Measurements from ENCODE around the gene CLDN7. TPM values are rescaled to one million over a fixed set of nuclear protein-coding genes. Genes with fewer than 3 reads are reported as not detected.

Gene CLDN7
- total RNA-seq, 1 experiment from 2014 or later: 0.34 TPM

- Histone ChIP-seq H3K4me1 (no peaks in the 10 kb centered on the region), H3K4me3 (no peak overlapping the region), H3K36me3 (no peaks in the 10 kb centered on the region), H3K9me3 (replicated peaks) (no peaks in the 10 kb centered on the region), H3K27ac (no peak overlapping the region), H3K27me3 (peaks cover 4% of the 10 kb centered on the region; the same call in 1 of the 2 replicates)
- DNase-seq: no peak
These were observed 17.2 kb upstream of the CLDN7 start for GRCh38 chr17:7279448-7279847.

DNA sequence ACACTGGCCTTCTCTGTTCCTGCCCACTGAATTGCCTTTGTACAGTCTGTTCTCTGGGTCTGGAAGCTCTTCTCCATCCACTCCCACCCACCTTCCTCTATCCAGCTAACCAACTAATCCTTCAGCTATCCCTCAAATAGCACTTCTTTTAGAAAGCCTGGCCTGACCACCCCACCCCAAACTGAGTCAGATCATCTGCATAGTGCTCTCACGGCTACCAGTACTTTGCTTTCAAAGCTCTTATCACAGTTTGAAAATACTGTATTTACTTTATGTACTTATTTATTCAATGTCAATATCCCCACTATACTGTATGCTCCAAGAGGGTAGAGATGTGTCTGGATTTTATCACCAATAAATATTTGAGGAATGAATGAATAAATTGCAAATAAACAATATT, 4.5 kb upstream of the CLDN7 start:
- no peak for DNase-seq

DNA sequence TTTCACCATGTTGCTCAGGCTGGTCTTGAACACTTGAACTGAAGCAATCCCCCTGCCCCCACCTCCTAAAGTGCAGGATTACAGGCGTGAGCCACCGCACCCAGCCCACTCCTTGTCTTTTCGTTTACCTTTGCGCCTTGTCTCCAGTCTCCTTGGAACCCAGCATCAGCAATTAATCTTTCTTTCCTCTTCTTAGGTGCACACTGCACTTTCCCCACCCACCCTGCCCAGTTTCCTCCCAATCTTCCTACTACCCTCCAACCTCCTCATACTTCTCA, 1.5 kb upstream of the CLDN7 start:
- H3K27me3 ChIP-seq: no peaks in the 10 kb centered on the region
- H3K9me3 ChIP-seq (replicated peaks): no peaks in the 10 kb centered on the region
- H3K4me3 ChIP-seq: no peak overlapping the region
- H3K4me1 ChIP-seq: no peaks in the 10 kb centered on the region
- no peak overlapping the region for H3K27ac ChIP-seq
- DNase-seq: no peak
- no peaks in the 10 kb centered on the region; the same call in none of the 2 replicates for H3K36me3 ChIP-seq

More for the DNA sequence above, 4.5 kb upstream of the CLDN7 start:
- Histone ChIP-seq H3K27ac (no peak overlapping the region), H3K9me3 (replicated peaks) (no peaks in the 10 kb centered on the region), H3K36me3 (no peaks in the 10 kb centered on the region), H3K27me3 (no peaks in the 10 kb centered on the region), H3K4me1 (no peaks in the 10 kb centered on the region), H3K4me3 (no peak overlapping the region)

DNA sequence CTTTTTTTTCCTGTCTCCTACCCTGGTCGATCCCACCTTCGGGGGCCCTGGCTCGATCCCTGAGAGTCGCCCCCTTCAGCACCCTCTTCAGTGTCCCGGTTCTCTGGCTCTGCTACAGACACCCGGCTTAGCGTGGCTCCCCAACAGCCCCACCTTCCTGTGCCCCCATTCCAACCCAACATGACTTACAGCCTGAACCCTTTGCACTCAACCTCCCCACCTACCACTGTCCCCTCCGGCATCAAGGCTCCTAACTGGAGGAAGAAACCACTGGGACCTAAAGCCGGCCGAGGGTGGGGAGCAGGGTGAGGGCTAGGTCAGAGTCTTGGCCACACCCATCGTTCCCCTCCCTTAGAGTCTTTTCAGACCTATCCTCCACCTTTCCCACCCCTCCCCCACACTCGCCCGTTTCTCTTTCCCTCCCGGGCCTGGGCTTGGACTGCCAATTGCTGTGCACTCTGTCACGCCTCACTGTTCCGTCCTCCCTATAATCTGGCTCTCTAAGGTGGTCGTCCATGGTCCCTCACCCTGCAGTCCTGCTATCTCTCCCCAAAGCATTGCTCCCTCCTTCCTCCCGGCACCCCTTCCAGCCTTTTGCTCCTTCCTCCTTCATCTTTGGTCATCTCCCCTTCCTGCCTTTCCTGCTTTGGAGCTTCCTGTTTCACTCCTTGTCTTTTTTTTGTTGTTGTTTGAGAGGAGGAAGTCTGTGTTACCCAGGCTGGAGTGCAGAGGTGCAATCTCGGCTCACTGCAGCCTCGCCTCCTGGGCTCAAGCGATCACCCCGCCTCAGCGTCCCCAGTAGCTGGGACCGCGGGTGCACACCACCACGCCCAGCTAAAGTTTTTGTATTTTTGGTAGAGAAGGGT, 890 bp upstream of the CLDN7 start:
- Histone ChIP-seq H3K4me1 (no peaks in the 10 kb centered on the region), H3K27me3 (no peaks in the 10 kb centered on the region), H3K36me3 (peaks cover 4% of the 10 kb centered on the region), H3K4me3 (no peak overlapping the region; the same call in 1 of the 2 replicates), H3K9me3 (replicated peaks) (no peaks in the 10 kb centered on the region), H3K27ac (no peak overlapping the region)
- DNase-seq: no peak

DNA sequence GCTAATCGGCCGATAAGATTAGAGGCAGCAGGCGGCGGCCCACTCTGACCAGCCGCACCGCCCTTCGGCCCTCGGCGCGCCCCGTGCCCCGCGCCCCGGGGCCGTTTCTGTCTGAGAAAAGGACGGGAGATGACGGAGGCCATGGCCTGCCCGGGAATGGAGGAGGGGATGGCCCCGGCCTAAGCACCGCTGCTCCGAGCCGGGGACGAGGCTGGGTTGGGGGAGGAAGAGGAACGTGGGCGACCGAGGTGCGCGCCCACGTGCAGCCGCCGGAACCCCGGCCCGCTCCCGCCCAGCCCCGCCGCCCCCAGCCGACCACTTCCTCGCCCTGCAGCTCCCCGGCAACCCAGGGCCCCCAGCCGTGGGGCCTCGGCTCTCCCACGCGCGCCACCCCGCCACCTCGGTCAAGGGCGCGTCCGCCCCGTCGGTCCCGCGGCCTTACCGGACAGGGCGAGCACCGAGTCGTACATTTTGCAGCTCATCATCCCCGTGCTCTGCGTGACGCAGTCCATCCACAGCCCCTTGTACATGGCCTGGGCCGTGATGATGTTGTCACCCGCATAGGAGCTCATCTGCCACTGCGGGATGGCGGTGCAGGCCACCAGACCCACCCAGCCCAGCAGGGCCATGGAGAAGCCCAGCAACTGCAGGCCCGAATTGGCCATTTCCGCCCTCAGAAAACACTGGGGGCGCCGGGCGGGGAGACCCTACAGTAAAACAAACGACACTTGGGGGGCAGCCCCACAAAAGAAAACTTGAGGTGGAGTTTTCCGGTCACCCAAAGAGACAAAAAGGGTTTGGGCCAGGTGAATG, 693 bp downstream of the CLDN7 start:
- no peak for DNase-seq
- Histone ChIP-seq H3K27me3 (no peaks in the 10 kb centered on the region), H3K4me3 (no peak overlapping the region), H3K9me3 (replicated peaks) (no peaks in the 10 kb centered on the region), H3K27ac (no peak overlapping the region), H3K36me3 (peaks cover 4% of the 10 kb centered on the region), H3K4me1 (no peaks in the 10 kb centered on the region)

- Histone ChIP-seq H3K36me3 (peaks cover 4% of the 10 kb centered on the region), H3K4me3 (no peak overlapping the region), H3K4me1 (no peaks in the 10 kb centered on the region), H3K27ac (no peak overlapping the region), H3K27me3 (no peaks in the 10 kb centered on the region), H3K9me3 (replicated peaks) (no peaks in the 10 kb centered on the region)
- DNase-seq: no peak
These were observed 1.5 kb downstream of the CLDN7 start for GRCh38 chr17:7260651-7261378.

GRCh38 chr17:7260151-7260550, 2.1 kb downstream of the CLDN7 start:
- Histone ChIP-seq H3K4me3 (no peak overlapping the region), H3K36me3 (peaks cover 4% of the 10 kb centered on the region), H3K27me3 (no peaks in the 10 kb centered on the region), H3K27ac (no peak overlapping the region), H3K9me3 (replicated peaks) (no peaks in the 10 kb centered on the region), H3K4me1 (no peaks in the 10 kb centered on the region)
- no peak for DNase-seq

DNA sequence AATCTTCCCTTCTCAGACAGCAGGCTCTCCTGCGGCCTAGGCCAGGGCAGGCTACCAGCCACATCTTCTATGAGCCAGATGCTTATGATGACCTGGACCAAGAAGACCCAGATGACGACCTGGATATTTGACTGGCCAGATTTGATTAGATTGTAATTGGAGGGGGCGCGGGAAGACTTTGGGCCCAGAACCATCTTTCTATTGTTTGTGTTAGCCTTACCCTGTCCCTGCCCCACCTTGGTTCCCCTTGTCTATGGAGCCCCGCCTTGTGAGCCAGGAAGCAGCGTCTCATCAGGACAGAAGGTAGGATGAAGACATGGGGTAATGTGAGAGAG, 2.8 kb downstream of the CLDN7 start:
- H3K36me3 ChIP-seq: peaks cover 4% of the 10 kb centered on the region
- H3K27ac ChIP-seq: no peak overlapping the region
- H3K27me3 ChIP-seq: no peaks in the 10 kb centered on the region

GRCh38 chr17:7258731-7259554, 3.3 kb downstream of the CLDN7 start:
- Histone ChIP-seq H3K27ac (no peak overlapping the region), H3K36me3 (peaks cover 4% of the 10 kb centered on the region)
- no peak for DNase-seq

More for the DNA sequence above, 2.8 kb downstream of the CLDN7 start:
- DNase-seq: no peak
- no peak overlapping the region for H3K4me3 ChIP-seq
- H3K4me1 ChIP-seq: no peaks in the 10 kb centered on the region
- H3K9me3 ChIP-seq (replicated peaks): no peaks in the 10 kb centered on the region

DNA sequence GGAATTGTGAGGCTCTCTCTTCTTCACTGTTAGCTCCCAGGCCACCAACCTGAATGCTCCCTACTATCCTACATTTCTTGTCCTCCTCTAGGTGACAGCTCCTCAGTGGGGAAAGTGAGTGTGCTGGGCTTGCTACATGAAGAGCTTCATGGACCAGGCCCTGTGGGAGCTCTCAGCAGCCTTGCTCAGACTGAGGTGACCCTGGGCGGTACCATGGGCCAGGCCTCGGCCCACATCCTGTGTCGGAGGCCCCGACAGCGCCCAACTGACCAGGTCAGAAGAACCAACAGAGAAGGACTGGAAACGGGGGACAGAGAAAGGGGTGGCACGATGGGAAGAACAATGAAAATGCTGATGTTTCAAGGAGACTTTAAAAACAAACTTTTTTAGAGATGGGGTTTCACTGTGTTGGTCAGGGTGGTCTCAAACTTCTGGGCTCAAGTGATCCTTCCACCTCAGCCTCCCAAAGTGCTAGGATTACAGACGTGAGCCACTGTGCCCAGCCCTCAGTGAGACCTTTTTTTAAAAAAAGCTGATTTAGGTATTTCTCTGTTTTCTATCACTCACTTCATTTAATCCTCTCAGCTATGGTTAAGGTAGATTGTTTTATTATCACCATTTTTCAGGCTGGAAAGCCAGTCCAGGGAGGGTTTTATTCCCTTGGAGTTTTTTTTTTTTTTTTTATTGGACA, 5.4 kb downstream of the CLDN7 start:
- no peaks in the 10 kb centered on the region for H3K27me3 ChIP-seq
- H3K27ac ChIP-seq: no peak overlapping the region
- no peaks in the 10 kb centered on the region for H3K4me1 ChIP-seq
- H3K36me3 ChIP-seq: peaks cover 4% of the 10 kb centered on the region
- no peaks in the 10 kb centered on the region for H3K9me3 ChIP-seq (replicated peaks)
- no peak for DNase-seq
- no peak overlapping the region for H3K4me3 ChIP-seq

More at GRCh38 chr17:7258731-7259554, 3.3 kb downstream of the CLDN7 start:
- H3K4me3 ChIP-seq: no peak overlapping the region
- no peaks in the 10 kb centered on the region for H3K4me1 ChIP-seq
- H3K9me3 ChIP-seq (replicated peaks): no peaks in the 10 kb centered on the region
- no peaks in the 10 kb centered on the region for H3K27me3 ChIP-seq

- peaks cover 4% of the 10 kb centered on the region for H3K36me3 ChIP-seq
- no peak overlapping the region for H3K4me3 ChIP-seq
- H3K27me3 ChIP-seq: no peaks in the 10 kb centered on the region
- H3K27ac ChIP-seq: no peak overlapping the region
- H3K4me1 ChIP-seq: 0 out of 2 replicates have a peak, but pooled peaks cover 3% of the 10 kb centered on the region
- H3K9me3 ChIP-seq (replicated peaks): no peaks in the 10 kb centered on the region
- no peak for DNase-seq
These were observed 7.8 kb downstream of the CLDN7 start for GRCh38 chr17:7254511-7254910.

GRCh38 chr17:7253082-7253481, 9.2 kb downstream of the CLDN7 start:
- Histone ChIP-seq H3K4me1 (0 out of 2 replicates have a peak, but pooled peaks cover 3% of the 10 kb centered on the region), H3K9me3 (replicated peaks) (no peaks in the 10 kb centered on the region), H3K4me3 (peak overlapping the region; percentile 99), H3K27ac (peak overlapping the region; percentile 93; the same call in 1 of the 2 replicates), H3K27me3 (no peaks in the 10 kb centered on the region), H3K36me3 (no peaks in the 10 kb centered on the region)
- DNase-seq: no peak

GRCh38 chr17:7252176-7253043, 9.9 kb downstream of the CLDN7 start, which contains the start of gene ELP5:
Gene ELP5, plus strand, starts transcription at chr17:7252215. Its CDS starts 336 bp downstream, at chr17:7252551.
- H3K36me3 ChIP-seq: no peaks in the 10 kb centered on the region
- H3K27me3 ChIP-seq: no peaks in the 10 kb centered on the region
- H3K4me1 ChIP-seq: 0 out of 2 replicates have a peak, but pooled peaks cover 3% of the 10 kb centered on the region
- peak within 1 kb of the TSS; percentile 99 for H3K4me3 ChIP-seq
- no peaks in the 10 kb centered on the region for H3K9me3 ChIP-seq (replicated peaks)
- DNase-seq: peak; percentile 89 to 90
- peak within 1 kb of the TSS; percentile 93 for H3K27ac ChIP-seq

All from SJCRH30 (cell line).